ENCODE data around the gene TLX1. TPM values are rescaled to one million over a fixed set of nuclear protein-coding genes. Genes with fewer than 3 reads are reported as not detected.

Gene TLX1
- total and polyA plus RNA-seq, 8 donors: 0.58 to 7.0 TPM; not detected in 6

DNA sequence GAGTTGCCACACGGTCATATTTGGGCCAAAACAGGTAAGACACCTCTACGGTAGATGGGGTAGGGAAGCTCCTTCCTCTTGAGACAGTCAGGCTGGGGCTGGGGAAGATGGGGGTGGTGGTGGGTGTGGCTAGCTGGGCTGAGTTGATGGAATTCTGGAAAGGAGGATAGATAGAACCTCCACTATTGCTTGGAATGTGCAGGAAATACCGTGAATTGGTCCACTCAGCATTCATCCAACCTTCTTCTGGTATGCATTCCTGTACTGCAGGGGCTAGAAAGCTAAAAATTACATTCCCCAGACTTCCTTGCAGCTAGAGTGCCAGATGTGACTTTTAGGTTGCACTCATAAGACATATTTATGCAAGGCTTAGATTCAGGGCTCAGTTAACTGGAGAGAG, 24.8 kb downstream of the TLX1 start:
- Histone ChIP-seq H3K27ac (no peak overlapping the region), H3K4me1 (no peaks in the 10 kb centered on the region), H3K27me3 (peaks cover 0 to 92% (median 14%) of the 10 kb centered on the region in 3 donors), H3K9me3 (no peaks in the 10 kb centered on the region), H3K36me3 (no peaks in the 10 kb centered on the region), H3K4me3 (no peak overlapping the region)
- no peak for TF ChIP-seq POLR2A (IDR thresholded peaks at IDR 0.05)
- no peak for TF ChIP-seq EP300 (IDR thresholded peaks at IDR 0.05)
- TF ChIP-seq POLR2AphosphoS5 (IDR thresholded peaks at IDR 0.05): no peak
- TF ChIP-seq, protein P1, sequence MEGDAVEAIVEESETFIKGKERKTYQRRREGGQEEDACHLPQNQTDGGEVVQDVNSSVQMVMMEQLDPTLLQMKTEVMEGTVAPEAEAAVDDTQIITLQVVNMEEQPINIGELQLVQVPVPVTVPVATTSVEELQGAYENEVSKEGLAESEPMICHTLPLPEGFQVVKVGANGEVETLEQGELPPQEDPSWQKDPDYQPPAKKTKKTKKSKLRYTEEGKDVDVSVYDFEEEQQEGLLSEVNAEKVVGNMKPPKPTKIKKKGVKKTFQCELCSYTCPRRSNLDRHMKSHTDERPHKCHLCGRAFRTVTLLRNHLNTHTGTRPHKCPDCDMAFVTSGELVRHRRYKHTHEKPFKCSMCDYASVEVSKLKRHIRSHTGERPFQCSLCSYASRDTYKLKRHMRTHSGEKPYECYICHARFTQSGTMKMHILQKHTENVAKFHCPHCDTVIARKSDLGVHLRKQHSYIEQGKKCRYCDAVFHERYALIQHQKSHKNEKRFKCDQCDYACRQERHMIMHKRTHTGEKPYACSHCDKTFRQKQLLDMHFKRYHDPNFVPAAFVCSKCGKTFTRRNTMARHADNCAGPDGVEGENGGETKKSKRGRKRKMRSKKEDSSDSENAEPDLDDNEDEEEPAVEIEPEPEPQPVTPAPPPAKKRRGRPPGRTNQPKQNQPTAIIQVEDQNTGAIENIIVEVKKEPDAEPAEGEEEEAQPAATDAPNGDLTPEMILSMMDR (IDR thresholded peaks at IDR 0.05): no peak
- WGBS, 5 donors: 33 to 53% (median 46%) methylated on average over 3 of the region's 3 CpGs
- no peak for DNase-seq
- intact Hi-C loops (cut with DNase I; ENCODE audit: low total_unique reads): no loop called here

DNA sequence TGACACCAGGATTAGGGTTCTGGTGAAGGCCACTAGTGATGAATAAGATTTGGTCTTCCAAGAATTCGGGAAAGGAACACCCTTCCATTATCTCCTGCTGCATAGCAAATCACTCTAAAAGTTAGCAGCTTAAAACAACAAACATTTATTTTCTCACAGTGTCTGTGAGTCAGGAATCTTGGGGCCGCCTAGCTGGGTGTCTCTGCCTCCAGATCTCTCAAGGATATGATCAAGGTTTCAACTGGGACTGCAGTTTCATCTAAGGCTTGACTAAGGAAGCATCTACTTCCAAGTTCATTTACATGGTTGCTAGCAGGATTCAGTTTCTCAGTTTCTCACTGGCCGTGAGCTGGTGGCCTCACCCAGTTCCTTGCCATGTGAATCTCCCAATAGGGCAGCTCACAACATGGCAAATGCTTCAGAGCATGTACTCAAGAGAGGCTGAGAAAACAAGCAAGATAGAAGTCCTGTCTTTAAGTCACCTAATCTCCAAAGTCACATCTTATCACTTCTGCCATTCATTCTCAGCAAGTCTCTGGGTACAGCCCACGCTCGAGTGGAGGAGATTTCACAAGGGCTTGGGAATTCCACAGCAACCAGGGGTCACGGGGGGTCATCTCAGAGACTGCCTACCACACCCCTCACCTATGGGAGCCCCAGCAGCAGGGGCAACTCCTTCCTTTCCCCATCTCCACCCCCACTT, 26.8 kb downstream of the TLX1 start:
- Histone ChIP-seq H3K27ac (no peak overlapping the region), H3K27me3 (peaks cover 0 to 93% (median 26%) of the 10 kb centered on the region in 3 donors), H3K4me1 (peaks cover 0 to 16% (median 7%) of the 10 kb centered on the region in 4 donors), H3K4me3 (no peak overlapping the region), H3K36me3 (no peaks in the 10 kb centered on the region), H3K9me3 (no peaks in the 10 kb centered on the region)
- 27 to 29% (median 29%) methylated on average over 6 of the region's 6 CpGs for WGBS, 5 donors
- intact Hi-C loops (cut with DNase I; ENCODE audit: low total_unique reads): no loop called here
- DNase-seq: no peak
- TF ChIP-seq, protein P1 (IDR thresholded peaks at IDR 0.05): no peak
- TF ChIP-seq POLR2A (IDR thresholded peaks at IDR 0.05) (no peak), POLR2AphosphoS5 (IDR thresholded peaks at IDR 0.05) (no peak)

DNA sequence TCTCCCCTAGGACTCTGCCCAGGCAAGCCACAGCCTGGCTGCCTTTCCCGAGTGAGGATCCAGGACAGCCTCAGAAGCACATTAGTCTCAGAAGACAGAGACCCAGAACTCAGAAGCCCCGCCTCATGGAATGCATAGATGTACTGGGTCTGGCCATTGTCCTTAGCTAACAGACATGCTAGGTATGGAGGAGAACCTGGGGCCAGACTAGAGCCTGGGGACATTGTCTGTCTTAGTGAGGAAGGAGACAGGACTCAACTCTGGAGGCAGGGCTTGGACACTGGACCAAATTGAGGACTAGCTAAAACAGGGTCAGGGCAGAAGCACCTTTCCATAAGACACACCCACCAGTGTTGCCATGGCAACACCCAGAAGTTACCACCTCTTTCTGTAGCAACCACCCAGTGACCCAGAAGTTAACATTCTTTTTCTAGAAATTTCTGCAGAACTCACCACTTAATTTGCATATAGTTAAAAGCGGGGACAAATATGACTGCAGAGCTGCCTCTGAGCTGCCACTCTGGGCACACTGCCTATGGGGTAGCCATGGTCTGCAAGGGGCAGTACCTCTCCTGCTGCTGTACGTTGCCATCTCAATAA, 27.5 kb downstream of the TLX1 start:
- DNase-seq: no peak

DNA sequence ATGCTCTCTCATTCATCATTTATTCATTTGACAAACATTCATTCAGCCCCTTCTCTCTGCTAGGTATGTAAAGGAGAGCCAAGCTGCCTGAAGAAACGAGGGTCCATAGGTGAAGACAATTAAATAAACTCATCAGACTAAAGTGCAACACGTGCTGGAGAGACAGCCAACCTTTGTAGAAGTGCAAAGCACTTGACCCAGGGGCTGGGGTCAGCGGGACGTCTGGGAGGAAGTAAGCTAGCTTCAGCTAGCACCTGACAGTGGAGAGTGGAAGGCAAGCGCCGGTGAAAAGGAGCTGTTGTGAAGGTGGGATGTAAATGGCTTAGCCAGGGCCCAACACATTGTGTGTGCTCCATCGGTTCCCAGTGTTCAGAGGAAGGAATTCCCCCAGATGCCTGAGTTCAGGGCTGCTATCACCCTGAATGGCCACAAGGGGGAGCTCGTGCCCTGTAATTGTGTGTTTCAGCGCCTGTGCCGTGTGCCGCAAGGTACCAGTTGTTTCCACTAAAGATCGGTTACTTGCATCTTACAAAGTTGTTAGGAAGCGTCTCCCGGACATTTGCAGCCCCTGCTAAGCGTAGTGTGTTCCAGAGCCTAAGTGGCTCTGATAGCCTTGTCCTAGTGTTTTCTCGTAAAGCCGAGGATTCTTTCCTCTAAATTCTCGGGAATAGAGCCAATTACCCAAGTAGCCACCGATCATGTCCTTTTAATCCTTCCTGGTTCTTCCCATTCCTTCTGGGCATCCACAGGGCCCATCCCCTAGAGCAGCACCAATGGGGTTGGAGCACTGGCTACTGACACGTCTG, 30.6 kb downstream of the TLX1 start:
- Histone ChIP-seq H3K4me3 (peak overlapping the region in 3 of 4 donors; percentile 15 to 28 (median 25)), H3K36me3 (no peaks in the 10 kb centered on the region), H3K9me3 (no peaks in the 10 kb centered on the region), H3K4me1 (peaks cover 0 to 16% (median 7%) of the 10 kb centered on the region in 4 donors), H3K27me3 (peaks cover 0 to 93% (median 38%) of the 10 kb centered on the region in 3 donors), H3K27ac (no peak overlapping the region)
- TF ChIP-seq POLR2AphosphoS5 (IDR thresholded peaks at IDR 0.05) (peak in 1 of 3 donors; percentile 22), EP300 (IDR thresholded peaks at IDR 0.05) (no peak)
- TF ChIP-seq, protein P1 (IDR thresholded peaks at IDR 0.05): peak in 5 of 7 experiments; percentile 85 to 97 (median 94)
- WGBS, 5 donors: 3 to 4% (median 3%) methylated on average over 20 of the region's 20 CpGs
- peak; percentile 71 to 92 for DNase-seq
- intact Hi-C loops (cut with DNase I; ENCODE audit: low total_unique reads): no loop called here

More for the DNA sequence above, 27.5 kb downstream of the TLX1 start:
- peaks cover 0 to 95% (median 29%) of the 10 kb centered on the region in 3 donors for H3K27me3 ChIP-seq
- no peak overlapping the region for H3K4me3 ChIP-seq
- H3K9me3 ChIP-seq: no peaks in the 10 kb centered on the region
- TF ChIP-seq POLR2AphosphoS5 (IDR thresholded peaks at IDR 0.05) (no peak), POLR2A (IDR thresholded peaks at IDR 0.05) (no peak), EP300 (IDR thresholded peaks at IDR 0.05) (no peak)
- TF ChIP-seq, protein P1 (IDR thresholded peaks at IDR 0.05): no peak
- no peak overlapping the region for H3K27ac ChIP-seq
- 44 to 68% (median 52%) methylated on average over 4 of the region's 4 CpGs for WGBS, 5 donors
- H3K4me1 ChIP-seq: peaks cover 0 to 16% (median 7%) of the 10 kb centered on the region in 4 donors
- intact Hi-C loops (cut with DNase I; ENCODE audit: low total_unique reads): no loop called here
- H3K36me3 ChIP-seq: no peaks in the 10 kb centered on the region
